Tongue (tissue), 2 donors: ENCODE data around the gene LRRFIP2. TPM values are rescaled to one million over a fixed set of nuclear protein-coding genes. Genes with fewer than 3 reads are reported as not detected.
"Not testable (repeated sequence)": the region's sequence is repeated elsewhere in the genome, so short reads cannot be mapped to it uniquely, and the experiment has no call there.

Source experiments
- DNase-seq: peaks from one replicate; pipeline ENCODE4 v3.0.0-alpha.2; 2015
- total RNA-seq: library from RNA; depleted of rRNA; stranded (reverse); fragments of >200 nt; gene quantifications from one replicate; pipeline ENCODE4 v1.2.3, GENCODE V29; 2014

Gene LRRFIP2
- total RNA-seq, 1 donor from 2014 or later: 56.9 TPM

- DNase-seq: no peak
Observed at GRCh38 chr3:37189109-37189508, 14.7 kb upstream of the LRRFIP2 start.

- DNase-seq: peak; percentile 15
Observed at GRCh38 chr3:37183976-37184375, 9.6 kb upstream of the LRRFIP2 start.

- DNase-seq: peak; percentile 28
Observed at GRCh38 chr3:37183375-37183831, 9.0 kb upstream of the LRRFIP2 start.

GRCh38 chr3:37182816-37183215 lies 8.4 kb upstream of the LRRFIP2 start:
- no peak for DNase-seq

GRCh38 chr3:37181756-37182155 lies 7.4 kb upstream of the LRRFIP2 start:
- no peak for DNase-seq

GRCh38 chr3:37179144-37179967 lies 5.0 kb upstream of the LRRFIP2 start:
- no peak for DNase-seq

GRCh38 chr3:37173806-37174205 lies 576 bp downstream of the LRRFIP2 start:
- DNase-seq: no peak

- no peak for DNase-seq
Observed at GRCh38 chr3:37171144-37171543, 3.2 kb downstream of the LRRFIP2 start.

- no peak for DNase-seq
Observed at GRCh38 chr3:37170513-37170912, 3.9 kb downstream of the LRRFIP2 start.

- no peak for DNase-seq
Observed at GRCh38 chr3:37170060-37170459, 4.3 kb downstream of the LRRFIP2 start.

- no peak for DNase-seq
Observed at GRCh38 chr3:37168896-37169295, 5.5 kb downstream of the LRRFIP2 start.

GRCh38 chr3:37163262-37164015 lies 10.9 kb downstream of the LRRFIP2 start:
- no peak for DNase-seq

- DNase-seq: no peak
Observed at GRCh38 chr3:37162501-37163245, 11.7 kb downstream of the LRRFIP2 start.

GRCh38 chr3:37161351-37161750 lies 13.0 kb downstream of the LRRFIP2 start:
- no peak for DNase-seq

- DNase-seq: no peak
Observed at GRCh38 chr3:37155782-37156181, 18.6 kb downstream of the LRRFIP2 start.

- DNase-seq: no peak
Observed at GRCh38 chr3:37154668-37155314, 19.6 kb downstream of the LRRFIP2 start.

- no peak for DNase-seq
Observed at GRCh38 chr3:37150621-37151020, 23.8 kb downstream of the LRRFIP2 start.

- no peak for DNase-seq
Observed at GRCh38 chr3:37149257-37149656, 25.1 kb downstream of the LRRFIP2 start.

GRCh38 chr3:37148208-37148607 lies 26.2 kb downstream of the LRRFIP2 start:
- DNase-seq: no peak

GRCh38 chr3:37147666-37148065 lies 26.7 kb downstream of the LRRFIP2 start:
- peak; percentile 44 for DNase-seq

- not testable (repeated sequence) for DNase-seq
Observed at GRCh38 chr3:37146927-37147326, 27.5 kb downstream of the LRRFIP2 start.

GRCh38 chr3:37145611-37146010 lies 28.8 kb downstream of the LRRFIP2 start:
- DNase-seq: peak; percentile 7
